ENCODE measurements around the gene CLINT1.
A peak's percentile ranks its signal among the peaks of the same experiment; 100 is the strongest.

Gene CLINT1

GRCh38 chr5:157820593-157821252 lies 38.2 kb downstream of the CLINT1 start:
- DNase-seq, result peak; percentile 40

DNA sequence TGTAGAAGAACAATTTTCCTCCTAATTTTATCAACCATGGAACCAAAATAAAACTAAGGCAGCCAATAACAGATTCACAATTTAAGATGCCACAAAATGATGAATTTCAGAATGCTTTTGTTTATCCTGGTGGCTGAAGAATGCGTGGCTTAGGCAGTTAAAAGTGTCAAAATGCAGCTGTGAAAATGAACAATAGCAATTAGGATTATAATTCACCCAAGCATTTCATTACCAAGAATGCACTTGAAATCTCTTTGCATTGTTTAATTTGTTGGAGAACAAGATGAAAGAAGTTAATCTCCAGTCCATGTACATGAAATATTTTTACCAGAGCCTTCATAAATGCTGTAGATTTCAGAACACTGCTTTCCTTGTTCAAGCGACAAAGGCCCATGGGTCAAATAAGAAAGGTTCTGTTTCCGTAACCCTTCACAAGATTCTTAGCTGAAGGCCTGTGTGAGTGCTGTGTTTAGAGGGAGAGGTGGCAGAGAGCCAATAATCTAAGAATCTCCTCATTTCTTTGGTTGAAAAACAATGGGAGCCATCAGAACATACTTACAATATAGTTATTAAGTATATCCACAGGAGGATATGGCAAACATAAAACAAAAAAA lies 39.3 kb downstream of the CLINT1 start:
- DNase-seq, result no peak

DNA sequence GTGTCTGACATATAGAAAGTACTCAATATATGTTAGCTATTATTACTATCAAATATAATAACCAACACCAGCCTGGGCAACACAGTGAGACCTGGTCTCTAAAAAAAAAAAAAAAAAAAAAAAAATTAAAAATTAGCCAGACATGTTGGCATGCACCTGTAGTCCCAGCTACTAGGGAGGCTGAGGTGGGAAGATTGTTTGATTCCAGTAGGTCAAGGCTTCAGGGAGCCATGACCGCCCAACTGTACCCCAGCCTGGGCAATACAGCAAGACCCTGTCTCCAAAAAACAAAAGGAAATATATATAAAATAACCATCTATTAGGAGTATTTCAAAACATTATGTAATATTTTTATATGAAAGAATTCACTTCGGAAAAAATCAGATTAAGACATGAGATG lies 40.6 kb downstream of the CLINT1 start:
- DNase-seq, result no peak

- no peak for DNase-seq
Measured at GRCh38 chr5:157817928-157818327, 41.0 kb downstream of the CLINT1 start.

DNA sequence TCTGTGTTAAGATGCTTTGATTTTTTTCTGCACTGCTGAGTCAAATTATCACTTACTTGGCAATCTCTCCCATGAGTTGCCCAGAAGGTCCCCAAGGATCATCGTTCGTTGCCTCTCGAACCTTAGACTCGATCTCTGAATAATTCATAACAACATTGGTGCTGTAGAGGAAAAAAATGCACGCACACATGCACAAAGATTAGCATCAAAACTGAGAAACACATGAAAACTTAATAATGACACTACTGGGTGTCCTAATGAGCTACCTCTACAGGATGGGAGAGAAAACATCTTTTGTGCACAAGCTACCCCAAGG lies 41.6 kb downstream of the CLINT1 start:
- no peak for DNase-seq

DNA sequence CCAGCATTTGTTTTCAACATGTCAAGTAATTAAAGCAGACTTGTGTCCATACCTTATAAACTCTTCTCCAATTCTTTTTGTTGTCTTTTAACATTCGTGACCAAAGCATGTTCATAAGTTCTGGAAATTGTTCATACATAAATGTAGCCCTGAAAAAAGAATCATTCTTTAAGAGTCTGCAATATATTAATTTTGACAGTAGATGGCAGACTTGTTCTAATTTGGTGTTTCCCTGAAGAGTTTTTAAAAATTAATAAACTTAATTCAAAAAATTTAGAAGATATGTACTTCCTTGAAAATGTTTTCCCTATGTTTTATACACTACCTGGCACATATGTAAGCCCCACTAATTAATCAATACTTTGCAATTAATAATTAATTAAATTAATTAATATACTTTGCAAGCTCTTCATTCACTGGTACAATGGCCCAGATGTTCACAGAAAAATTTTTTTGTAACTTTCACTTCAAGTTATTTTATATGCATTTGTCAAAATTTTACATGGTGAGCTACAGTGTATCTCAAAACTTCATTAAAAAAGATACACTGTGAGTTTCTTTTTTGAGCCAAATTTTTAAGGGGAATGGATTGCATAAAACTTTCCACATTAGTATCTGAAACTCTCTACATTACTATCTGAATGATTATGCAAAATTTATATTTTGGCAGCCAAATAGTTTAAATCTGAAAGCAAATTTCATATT lies 42.1 kb downstream of the CLINT1 start:
- peak; percentile 10 for DNase-seq

DNA sequence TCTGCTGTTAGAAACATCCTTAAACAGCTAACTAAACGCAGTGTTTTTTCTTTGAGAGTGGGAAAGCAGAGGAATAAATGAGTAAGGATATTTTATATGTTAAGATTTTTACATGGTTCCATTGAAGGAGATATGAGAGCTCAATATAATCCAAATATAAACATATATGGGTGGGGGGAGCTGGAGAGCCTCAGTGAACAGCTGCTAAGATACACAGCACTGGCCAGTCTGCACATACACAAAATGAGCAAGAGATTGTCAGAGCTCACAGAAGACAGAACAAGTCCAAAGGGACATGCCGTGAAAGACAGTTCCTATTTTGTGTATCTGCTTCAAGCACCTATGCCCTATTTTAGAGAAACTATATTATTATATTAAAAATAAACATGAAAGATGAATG lies 46.9 kb downstream of the CLINT1 start:
- no peak for DNase-seq

DNA sequence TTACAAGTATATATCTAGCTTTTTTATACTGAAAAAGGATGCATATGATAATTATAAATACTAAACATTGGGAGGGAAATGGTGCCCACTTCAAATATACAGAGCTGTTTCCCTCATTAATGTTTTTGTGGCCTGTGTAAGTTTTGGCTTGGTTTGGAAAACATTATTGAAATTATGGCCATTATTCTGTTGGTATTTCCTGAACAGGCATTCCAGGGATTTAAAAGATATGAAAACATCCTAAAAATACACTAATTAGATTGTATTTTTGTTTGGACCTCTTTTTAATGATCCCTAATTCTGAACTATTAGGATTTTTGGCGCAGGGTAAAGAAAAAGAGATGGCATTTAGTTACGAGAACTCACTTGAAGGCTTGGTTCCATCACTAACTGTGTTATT lies 50.9 kb downstream of the CLINT1 start:
- DNase-seq, result no peak

DNA sequence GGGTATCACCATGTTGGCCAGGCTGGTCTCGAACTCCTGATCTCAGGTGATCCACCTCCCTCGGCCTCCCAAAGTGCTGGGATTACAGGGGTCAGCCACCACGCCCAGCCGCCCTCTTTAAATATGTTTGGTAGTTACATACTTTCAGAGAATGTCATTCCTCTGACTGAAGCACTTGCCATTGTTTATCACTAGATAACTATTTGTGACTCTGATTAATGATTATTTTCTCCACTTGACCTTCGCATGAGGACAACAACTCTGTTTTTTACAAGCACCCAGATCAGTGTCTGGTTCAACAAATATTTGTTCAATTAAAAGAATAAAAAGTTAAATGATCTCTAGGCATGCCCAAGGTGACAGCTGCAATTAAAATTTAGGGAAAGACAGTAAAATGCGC lies 56.2 kb downstream of the CLINT1 start:
- DNase-seq, result no peak

DNA sequence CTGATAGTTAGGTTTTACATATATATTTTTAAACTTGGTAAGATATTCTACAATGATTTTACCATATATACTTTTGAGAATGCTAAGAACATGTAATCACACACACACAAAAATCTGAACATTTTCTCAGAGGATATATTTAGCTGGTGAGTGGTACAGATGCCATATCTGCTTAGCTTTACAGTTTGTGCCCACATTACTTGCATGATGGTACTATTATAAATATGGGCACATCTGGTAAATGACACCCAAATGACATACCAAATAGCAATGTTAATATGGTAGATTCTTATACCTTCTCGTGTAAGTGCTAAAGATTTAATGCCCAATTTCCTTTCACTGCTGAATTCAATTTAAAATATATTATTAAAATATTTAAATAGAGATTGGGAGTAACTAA lies 58.8 kb downstream of the CLINT1 start:
- DNase-seq, result no peak

DNA sequence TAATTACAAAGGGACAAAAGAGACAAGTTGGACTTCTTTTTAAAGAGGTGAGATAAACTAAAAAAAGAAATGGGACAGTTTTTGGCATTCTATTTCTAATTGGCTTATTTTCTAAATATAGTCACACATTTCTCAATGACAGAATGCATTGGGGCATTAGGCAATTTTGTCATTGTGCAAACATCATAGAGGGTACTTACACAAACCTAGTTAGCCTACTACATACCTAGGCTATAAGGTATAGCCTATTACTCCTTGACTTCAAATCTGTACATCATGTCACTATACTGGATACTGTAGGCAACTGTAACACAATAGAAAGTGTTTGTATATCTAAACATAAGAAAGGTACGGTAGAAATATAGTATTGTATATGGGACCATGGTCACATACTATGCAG lies 59.4 kb downstream of the CLINT1 start:
- DNase-seq, result no peak

DNA sequence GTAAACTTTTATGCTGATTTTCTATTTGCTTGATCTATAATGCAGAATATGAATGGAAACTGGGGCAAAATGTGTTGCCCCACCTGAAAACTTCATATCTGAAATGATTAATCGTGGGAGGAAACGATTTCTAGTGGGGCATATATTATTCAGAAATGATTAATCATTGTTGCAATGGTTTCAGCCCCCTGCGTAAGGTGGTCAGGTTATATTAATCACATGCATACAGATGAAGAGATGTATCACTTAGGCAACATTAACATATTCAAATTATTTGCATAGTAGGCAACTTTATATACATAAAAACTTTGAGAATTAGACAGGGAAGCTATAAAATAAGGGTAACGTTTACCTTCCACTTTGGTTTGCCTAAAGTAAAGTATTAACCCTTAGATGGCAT lies 65.6 kb downstream of the CLINT1 start:
- no peak for DNase-seq

- DNase-seq, result no peak
Measured at GRCh38 chr5:157785801-157786200, 73.1 kb downstream of the CLINT1 start.

DNA sequence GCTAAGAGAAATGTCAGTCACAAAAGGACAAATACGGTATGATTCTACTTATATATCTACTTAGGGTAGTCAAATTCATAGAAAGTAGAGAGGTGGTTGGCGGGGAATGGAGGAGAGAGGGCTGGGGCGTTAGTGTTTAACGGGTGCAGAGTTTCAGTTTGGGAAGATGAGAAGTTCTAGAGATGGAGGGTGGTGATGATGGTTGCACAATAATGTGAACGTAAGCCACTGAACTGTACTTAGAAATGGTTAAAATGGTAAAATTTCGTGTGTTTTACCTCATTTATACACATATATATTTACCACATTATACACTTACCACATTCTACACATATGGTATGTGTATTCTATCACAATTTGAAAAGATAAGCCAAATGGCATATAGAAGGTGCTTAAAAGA lies 79.7 kb downstream of the CLINT1 start:
- no peak for DNase-seq

- DNase-seq, result peak; percentile 70
Measured at GRCh38 chr5:157778121-157778805, 80.7 kb downstream of the CLINT1 start.

GRCh38 chr5:157772127-157772526 lies 86.8 kb downstream of the CLINT1 start:
- no peak for DNase-seq

DNA sequence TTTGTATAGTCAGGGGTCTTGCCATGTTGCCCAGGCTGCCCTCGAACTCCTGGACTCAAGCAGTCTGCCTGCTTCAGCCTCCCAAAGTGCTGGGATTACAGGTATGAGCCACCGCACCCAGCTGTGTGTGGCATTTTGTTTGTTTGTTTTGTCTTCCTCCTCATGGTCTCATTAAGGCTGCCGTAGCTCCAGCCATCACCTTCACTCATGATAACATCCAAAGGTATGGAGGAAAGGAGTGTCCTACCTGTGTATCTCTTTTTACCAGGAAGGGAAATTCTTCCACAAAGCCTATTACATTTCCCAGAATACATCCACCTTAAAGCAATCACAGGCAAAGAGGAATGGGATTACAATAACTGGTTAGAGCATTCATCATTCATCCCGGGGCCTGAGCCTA lies 88.3 kb downstream of the CLINT1 start:
- no peak for DNase-seq

GRCh38 chr5:157767689-157768088 lies 91.3 kb downstream of the CLINT1 start:
- DNase-seq, result no peak

- no peak for DNase-seq
Measured at GRCh38 chr5:157766902-157767301, 92.0 kb downstream of the CLINT1 start.

DNA sequence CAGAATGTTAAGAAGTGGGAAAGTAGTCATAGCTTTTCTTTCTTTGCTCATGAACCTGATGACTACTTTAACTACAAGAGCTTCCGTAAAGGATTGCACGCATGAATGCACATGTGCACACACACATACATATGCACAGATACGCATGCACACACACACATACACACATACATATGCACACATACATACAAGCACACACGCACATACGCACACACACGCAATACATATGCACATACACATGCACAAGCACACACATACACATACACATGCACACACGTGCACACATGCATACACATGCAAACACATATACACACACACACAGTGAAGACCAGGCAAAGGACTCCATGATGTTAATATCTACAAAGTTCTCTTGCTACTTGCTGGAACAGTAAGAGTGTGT lies 92.5 kb downstream of the CLINT1 start:
- no peak for DNase-seq

DNA sequence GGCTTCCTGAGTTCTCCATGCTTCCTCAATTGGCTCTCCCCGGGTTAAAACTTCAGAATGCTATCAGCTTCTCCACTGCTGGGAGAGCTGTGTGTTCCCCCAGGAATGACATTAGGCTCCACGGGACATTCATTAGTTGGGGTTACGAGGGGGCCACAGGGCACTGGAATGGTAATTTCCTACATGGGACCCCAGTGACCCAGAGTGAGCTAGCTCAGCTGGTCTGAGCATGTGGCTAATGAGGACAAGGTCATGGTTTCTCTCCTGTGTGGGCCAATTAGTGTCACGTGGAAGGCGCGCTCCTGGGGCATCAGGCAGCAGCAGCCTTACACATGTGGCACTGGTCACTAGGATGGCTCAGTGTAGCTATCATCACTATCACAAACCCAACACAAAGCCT lies 94.4 kb downstream of the CLINT1 start:
- DNase-seq, result no peak

GRCh38 chr5:157761690-157762621 lies 97.0 kb downstream of the CLINT1 start:
- peak; percentile 68 for DNase-seq

DNA sequence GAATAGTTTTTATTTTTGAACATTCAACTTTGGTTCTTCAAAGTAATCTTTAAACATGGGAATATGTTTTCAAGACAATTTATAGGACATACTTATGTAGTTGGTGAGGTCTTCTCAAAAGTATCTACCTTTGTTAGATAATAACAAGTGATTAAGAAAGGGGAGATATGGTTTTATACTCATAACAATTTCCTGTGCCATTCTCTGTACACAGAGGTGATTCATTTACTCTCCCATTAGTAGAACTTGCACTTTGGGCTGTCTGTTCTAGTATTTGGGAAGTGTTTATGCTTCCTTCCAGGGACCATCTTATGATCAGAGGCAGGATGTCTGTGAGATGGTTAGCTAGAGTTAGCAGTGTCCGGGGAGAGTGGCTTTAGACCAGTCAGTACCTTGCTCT lies 100.2 kb downstream of the CLINT1 start:
- no peak for DNase-seq
